Natural killer cell (primary cell): ENCODE measurements around the gene DDO. TPM values are rescaled to one million over a fixed set of nuclear protein-coding genes. Genes with fewer than 3 reads are reported as not detected.

Experiments
- ATAC-seq, 3 donors: fragments of 150-1000 bp in 2 of 3; fragments of 200-7000 bp in 1 of 3; cut with Tn5 transposase; 1 replicate in 1 of 3; 2 replicates in 2 of 3; pipeline ENCODE4 v1.10.0; 2021; ENCODE audit warnings: mild to moderate bottlenecking in 2 of 3, moderate library complexity in 2 of 3
- DNase-seq, 2 donors: peaks; one replicate each; pipeline versions ENCODE4 v3.0.0 to v3.0.0-alpha.2; 2013 to 2021; ENCODE audit warnings: mixed read lengths in 1 of 2
- H3K27ac ChIP-seq: one replicate; pipeline ENCODE4 v1.5.1; 2013; ENCODE audit warnings: mild to moderate bottlenecking, low read length
- H3K27me3 ChIP-seq: one replicate; pipeline ENCODE4 v1.6.1; 2013; ENCODE audit warnings: low read length; ENCODE audit not compliant: control insufficient read depth, insufficient read depth
- H3K36me3 ChIP-seq: one replicate; pipeline ENCODE4 v1.6.1; 2013; ENCODE audit warnings: low read length; ENCODE audit not compliant: control insufficient read depth, insufficient read depth
- H3K4me1 ChIP-seq: one replicate; pipeline ENCODE4 v1.6.1; 2013; ENCODE audit warnings: low read length; ENCODE audit not compliant: control insufficient read depth, insufficient read depth
- H3K4me3 ChIP-seq: one replicate; pipeline ENCODE4 v1.5.1; 2013; ENCODE audit warnings: low read length
- H3K9me3 ChIP-seq: one replicate; pipeline ENCODE4 v1.6.1; 2013; ENCODE audit warnings: low read length; ENCODE audit not compliant: control insufficient read depth, insufficient read depth
- H3K27ac Mint-ChIP-seq, 2 donors: one replicate each; pipeline ENCODE4 v1.8.0; 2022; ENCODE audit warnings: mild to moderate bottlenecking in 2 of 2, mixed read lengths in 2 of 2, moderate library complexity in 1 of 2
- H3K27me3 Mint-ChIP-seq, 2 donors: one replicate each; pipeline ENCODE4 v1.8.0; 2022; ENCODE audit warnings: low read depth in 2 of 2, mixed read lengths in 2 of 2
- H3K36me3 Mint-ChIP-seq: one replicate; pipeline ENCODE4 v1.8.0; 2022; ENCODE audit warnings: mixed read lengths
- H3K4me1 Mint-ChIP-seq, 2 donors: one replicate each; pipeline ENCODE4 v1.8.0; 2022; ENCODE audit warnings: mixed read lengths in 2 of 2
- H3K4me3 Mint-ChIP-seq: one replicate; pipeline ENCODE4 v1.8.0; 2022; ENCODE audit warnings: mild to moderate bottlenecking, moderate library complexity, mixed read lengths
- H3K9me3 Mint-ChIP-seq, 2 donors: one replicate each; pipeline ENCODE4 v1.8.0; 2022; ENCODE audit warnings: mixed read lengths in 2 of 2
- CTCF ChIP-seq: fragments of 200-600 bp; IDR thresholded peaks from one replicate; pipeline ENCODE4 v1.8.0; 2022; ENCODE audit warnings: antibody characterized with exemption
- WGBS: methylation state at CpG from one replicate; pipeline ENCODE4 v1.1.7; 2013; ENCODE audit warnings: missing lambda C conversion rate; ENCODE audit not compliant: insufficient coverage; 5-methylcytosine and 5-hydroxymethylcytosine counted together
- intact Hi-C: fragments of 100-400 bp; cut with micrococcal nuclease; formaldehyde crosslinking; loops from one replicate; pipeline ENCODE4 v1.14.2; 2022
- total RNA-seq, 4 donors: library from RNA; stranded (reverse); fragments of 120-200 nt in 1 of 4; gene quantifications; one replicate each; pipeline versions ENCODE4 v1.2.3 to v1.2.4, GENCODE V29; 2013 to 2022

The DDO gene
- total RNA-seq, 3 donors from 2014 or later (not counting 1 experiment from before 2014, with no cell fraction given), result 0.25 to 0.50 TPM; not detected in 1

DNA sequence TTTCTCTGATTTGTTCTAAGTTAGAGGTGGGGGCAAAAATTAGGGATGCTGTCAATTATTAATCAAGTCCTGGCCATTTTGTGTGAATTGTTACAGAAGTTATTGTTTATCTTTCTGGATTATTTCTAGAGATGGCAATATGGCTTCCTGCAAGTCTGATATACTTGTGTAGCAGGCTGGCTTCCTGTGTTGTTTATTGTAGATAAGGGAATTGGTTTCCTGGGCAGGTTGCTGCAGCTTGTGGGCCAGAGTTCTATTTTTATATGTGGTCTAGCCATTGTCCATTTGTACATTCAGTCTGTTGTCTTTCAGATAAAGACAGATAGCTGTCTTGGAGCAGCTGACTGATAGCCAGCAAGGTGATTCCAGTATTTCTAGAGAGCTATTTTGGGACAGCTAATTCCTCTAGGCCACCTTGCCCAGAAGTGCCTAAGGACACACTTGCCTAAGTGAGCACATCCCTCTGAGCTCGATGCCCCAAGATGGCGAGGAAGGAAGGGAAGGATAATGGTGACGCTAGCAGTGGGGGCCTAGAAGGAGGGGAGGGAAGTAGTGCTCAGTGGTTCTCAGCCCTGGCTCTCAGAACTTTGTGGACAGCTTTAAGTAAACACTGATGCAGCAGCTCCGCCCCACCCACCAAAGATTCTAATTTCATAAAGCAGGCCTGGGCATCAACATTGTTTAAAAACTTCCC, 25.5 kb downstream of the DDO start:
- H3K9me3 ChIP-seq, result no peaks in the 10 kb centered on the region
- no peaks in the 10 kb centered on the region for H3K27me3 Mint-ChIP-seq

GRCh38 chr6:110387986-110388385, 27.4 kb downstream of the DDO start:
- Mint-ChIP-seq H3K36me3 (no peaks in the 10 kb centered on the region), H3K4me3 (no peak overlapping the region), H3K27ac (no peak overlapping the region), H3K4me1 (peaks cover 21 to 26% of the 10 kb centered on the region in 2 donors), H3K9me3 (no peaks in the 10 kb centered on the region), H3K27me3 (no peaks in the 10 kb centered on the region)
- Histone ChIP-seq H3K4me3 (no peak overlapping the region), H3K36me3 (no peaks in the 10 kb centered on the region), H3K9me3 (no peaks in the 10 kb centered on the region), H3K4me1 (peaks cover 7% of the 10 kb centered on the region), H3K27ac (no peak overlapping the region), H3K27me3 (no peaks in the 10 kb centered on the region)
- intact Hi-C loops, result no loop called here
- ATAC-seq (no peak), DNase-seq (no peak)
- no peak for TF ChIP-seq CTCF
- 86% methylated on average over 1 of the region's 2 CpGs for WGBS

More for the DNA sequence above, 25.5 kb downstream of the DDO start:
- peak overlapping the region; percentile 70 to 73 for H3K27ac Mint-ChIP-seq
- H3K36me3 ChIP-seq, result no peaks in the 10 kb centered on the region
- TF ChIP-seq CTCF, result no peak
- peak overlapping the region; percentile 24 for H3K27ac ChIP-seq
- no peak overlapping the region for H3K4me3 ChIP-seq
- ATAC-seq, result peak; percentile 42 to 82 (median 50)
- H3K4me1 Mint-ChIP-seq, result peaks cover 21 to 26% of the 10 kb centered on the region in 2 donors
- WGBS, result 44% methylated on average over 4 of the region's 4 CpGs
- intact Hi-C loops, result loop anchor here (1.0 to 5.0 kb wide), 2 partner anchors 208 to 351 kb away; partner anchors contain the start of gene CDC40
- DNase-seq, result no peak
- H3K27me3 ChIP-seq, result no peaks in the 10 kb centered on the region
- H3K4me1 ChIP-seq, result peaks cover 7% of the 10 kb centered on the region
- H3K36me3 Mint-ChIP-seq, result no peaks in the 10 kb centered on the region
- H3K9me3 Mint-ChIP-seq, result no peaks in the 10 kb centered on the region
- H3K4me3 Mint-ChIP-seq, result peak overlapping the region; percentile 73

DNA sequence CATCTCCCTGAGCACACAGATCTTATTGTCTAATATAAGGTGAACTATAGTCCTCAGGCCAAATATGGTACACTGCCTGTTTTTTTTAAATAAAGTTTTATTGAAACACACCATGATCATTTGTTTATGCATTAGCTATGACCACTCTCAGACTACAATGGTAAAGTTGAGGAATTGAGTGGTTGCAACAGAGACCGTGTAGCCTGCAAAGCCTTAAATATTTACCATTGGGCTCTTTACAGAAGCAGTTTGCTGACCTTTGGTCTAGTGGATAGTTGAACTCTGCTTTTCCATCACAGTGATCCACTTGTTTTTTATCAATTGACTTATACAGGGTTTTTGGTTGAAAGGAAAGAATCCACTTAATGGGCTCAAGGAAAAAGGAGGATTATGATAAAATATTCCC, 29.9 kb downstream of the DDO start:
- H3K4me3 Mint-ChIP-seq, result no peak overlapping the region
- Histone ChIP-seq H3K36me3 (no peaks in the 10 kb centered on the region), H3K9me3 (no peaks in the 10 kb centered on the region), H3K27ac (no peak overlapping the region), H3K27me3 (no peaks in the 10 kb centered on the region), H3K4me3 (no peak overlapping the region), H3K4me1 (peaks cover 7% of the 10 kb centered on the region)
- H3K36me3 Mint-ChIP-seq, result no peaks in the 10 kb centered on the region
- intact Hi-C loops, result no loop called here
- ATAC-seq, result no peak
- peaks cover 15 to 20% of the 10 kb centered on the region in 2 donors for H3K4me1 Mint-ChIP-seq
- WGBS, result 90% methylated on average over 1 of the region's 1 CpG
- H3K9me3 Mint-ChIP-seq, result no peaks in the 10 kb centered on the region
- no peak overlapping the region for H3K27ac Mint-ChIP-seq
- DNase-seq, result no peak
- peaks cover 0 to 8% of the 10 kb centered on the region in 2 donors for H3K27me3 Mint-ChIP-seq
- no peak for TF ChIP-seq CTCF

- Histone ChIP-seq H3K27me3 (no peaks in the 10 kb centered on the region), H3K27ac (no peak overlapping the region), H3K9me3 (no peaks in the 10 kb centered on the region), H3K36me3 (no peaks in the 10 kb centered on the region), H3K4me1 (no peaks in the 10 kb centered on the region), H3K4me3 (no peak overlapping the region)
- Mint-ChIP-seq H3K4me3 (no peak overlapping the region), H3K27ac (no peak overlapping the region), H3K27me3 (peaks cover 0 to 14% of the 10 kb centered on the region in 2 donors), H3K9me3 (no peaks in the 10 kb centered on the region), H3K4me1 (no peaks in the 10 kb centered on the region), H3K36me3 (no peaks in the 10 kb centered on the region)
- no peak for DNase-seq
- WGBS, result 96% methylated on average over 9 of the region's 9 CpGs
- ATAC-seq, result no peak
- intact Hi-C loops, result no loop called here
- no peak for TF ChIP-seq CTCF
These were observed 36.8 kb downstream of the DDO start for GRCh38 chr6:110378552-110378951.
